ENCODE measurements around the gene PRPF19. TPM values are rescaled to one million over a fixed set of nuclear protein-coding genes. Genes with fewer than 3 reads are reported as not detected.

Gene PRPF19
- total and polyA plus RNA-seq, 2 of the 13 experiments (the other 11 are each of a cell fraction or from before 2014, with no cell fraction given): 27.4 to 91.1 TPM

- TF ChIP-seq PHF21A (CRISPR knock-in tag; IDR thresholded peaks at IDR 0.05) (peak; percentile 34; the same call in 1 of the 2 replicates), ATF2 (CRISPR knock-in tag; IDR thresholded peaks at IDR 0.05) (0 out of 2 replicates have a peak, but pooled peaks have one; percentile 23), ZNF317 (CRISPR knock-in tag; IDR thresholded peaks at IDR 0.05) (peak; percentile 84), MYPOP (CRISPR knock-in tag; IDR thresholded peaks at IDR 0.05) (no peak; the same call in 1 of the 2 replicates), NR3C1 (CRISPR knock-in tag; IDR thresholded peaks at IDR 0.05) (no peak), ZNF432 (CRISPR knock-in tag; IDR thresholded peaks at IDR 0.05; ENCODE audit: borderline replicate concordance) (no peak), PRDM4 (CRISPR knock-in tag; IDR thresholded peaks at IDR 0.05; ENCODE audit: borderline replicate concordance) (0 out of 2 replicates have a peak, but pooled peaks have one; percentile 17), ARID4A (CRISPR knock-in tag; IDR thresholded peaks at IDR 0.05; ENCODE audit: borderline replicate concordance) (peak; percentile 64), HOXD1 (CRISPR knock-in tag; IDR thresholded peaks at IDR 0.05) (peak; percentile 97), HOXA3 (CRISPR knock-in tag; IDR thresholded peaks at IDR 0.05) (peak; percentile 69), YEATS4 (CRISPR knock-in tag; IDR thresholded peaks at IDR 0.05; ENCODE audit: borderline replicate concordance) (peak; percentile 62; the same call in 1 of the 2 replicates), KDM2A (CRISPR knock-in tag; IDR thresholded peaks at IDR 0.05; ENCODE audit: borderline replicate concordance, low read depth) (peak; percentile 19; the same call in 1 of the 2 replicates), SALL1 (CRISPR knock-in tag; IDR thresholded peaks at IDR 0.05) (peak; percentile 88), CEBPB (IDR thresholded peaks at IDR 0.05; ENCODE audit: borderline replicate concordance, low read depth, low read length) (peak; percentile 41; the same call in 1 of the 2 replicates), GABPB1 (CRISPR knock-in tag; IDR thresholded peaks at IDR 0.05) (peak; percentile 10; the same call in 1 of the 2 replicates)
- TF ChIP-seq, protein P1, sequence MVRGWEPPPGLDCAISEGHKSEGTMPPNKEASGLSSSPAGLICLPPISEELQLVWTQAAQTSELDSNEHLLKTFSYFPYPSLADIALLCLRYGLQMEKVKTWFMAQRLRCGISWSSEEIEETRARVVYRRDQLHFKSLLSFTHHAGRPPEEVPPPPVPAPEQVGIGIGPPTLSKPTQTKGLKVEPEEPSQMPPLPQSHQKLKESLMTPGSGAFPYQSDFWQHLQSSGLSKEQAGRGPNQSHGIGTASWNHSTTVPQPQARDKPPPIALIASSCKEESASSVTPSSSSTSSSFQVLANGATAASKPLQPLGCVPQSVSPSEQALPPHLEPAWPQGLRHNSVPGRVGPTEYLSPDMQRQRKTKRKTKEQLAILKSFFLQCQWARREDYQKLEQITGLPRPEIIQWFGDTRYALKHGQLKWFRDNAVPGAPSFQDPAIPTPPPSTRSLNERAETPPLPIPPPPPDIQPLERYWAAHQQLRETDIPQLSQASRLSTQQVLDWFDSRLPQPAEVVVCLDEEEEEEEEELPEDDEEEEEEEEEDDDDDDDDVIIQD (CRISPR knock-in tag; IDR thresholded peaks at IDR 0.05; ENCODE audit: low read depth): 0 out of 2 replicates have a peak, but pooled peaks have one; percentile 33
Measured at GRCh38 chr11:60855726-60856633, 50.4 kb downstream of the PRPF19 start, which contains the start of gene PTGDR2 (continued).

Measured in HepG2 (cell line).